Naive thymus-derived CD4-positive, alpha-beta T cell (primary cell): ENCODE results near the gene KRT80. TPM values are rescaled to one million over a fixed set of nuclear protein-coding genes. Genes with fewer than 3 reads are reported as not detected.

ENCODE experiments used
- ATAC-seq: fragments of 150-1000 bp; cut with Tn5 transposase; 2 replicates; pipeline ENCODE4 v1.10.0; 2021; ENCODE audit warnings: mild to moderate bottlenecking, moderate library complexity
- CTCF ChIA-PET: fragments of 350-600 bp; sonication (Branson Sonifier 250); formaldehyde crosslinking; loops from one replicate; lab custom pipeline; 2021; ENCODE audit warnings: antibody characterized with exemption; lab: Charles Lee
- POLR2A ChIA-PET: fragments of 350-600 bp; sonication (Branson Sonifier 250); formaldehyde crosslinking; loops from one replicate; lab custom pipeline; 2021; ENCODE audit warnings: antibody characterized with exemption, inconsistent platforms; lab: Charles Lee
- DNase-seq, 9 donors: peaks; one replicate each; pipeline versions ENCODE4 v3.0.0 to v3.0.0-alpha.2; 2020 to 2022; ENCODE audit warnings: mixed read lengths in 1 of 9
- H3K27ac ChIP-seq: one replicate; pipeline ENCODE4 v1.7.0; 2013; ENCODE audit warnings: mild to moderate bottlenecking, low read depth, low read length, moderate library complexity
- H3K27me3 ChIP-seq, 2 donors: one replicate each; pipeline ENCODE4 v1.7.0; 2013; ENCODE audit warnings: low read length in 2 of 2, mild to moderate bottlenecking in 2 of 2, moderate library complexity in 2 of 2; ENCODE audit not compliant: control insufficient read depth in 2 of 2, insufficient read depth in 2 of 2
- H3K36me3 ChIP-seq, 3 experiments: 1 replicate in 2 of 3; 2 replicates in 1 of 3; pipeline ENCODE4 v1.7.0; 2013; ENCODE audit warnings: low read length in 3 of 3, mild to moderate bottlenecking in 3 of 3, moderate library complexity in 1 of 3; ENCODE audit not compliant: insufficient read depth in 3 of 3, control insufficient read depth in 2 of 3
- H3K4me1 ChIP-seq, 2 donors: one replicate each; pipeline ENCODE4 v1.7.0; 2013; ENCODE audit warnings: low read length in 2 of 2, mild to moderate bottlenecking in 2 of 2, moderate library complexity in 1 of 2; ENCODE audit not compliant: control insufficient read depth in 2 of 2, insufficient read depth in 2 of 2
- H3K4me3 ChIP-seq: 2 replicates; pipeline ENCODE4 v1.7.0; 2013; ENCODE audit warnings: mild to moderate bottlenecking, low read length
- H3K9me3 ChIP-seq, 3 experiments: 1 replicate in 2 of 3; 2 replicates in 1 of 3; pipeline ENCODE4 v1.7.0; 2013; ENCODE audit warnings: low read length in 3 of 3; ENCODE audit not compliant: control insufficient read depth in 2 of 3
- H3K27ac Mint-ChIP-seq, 9 donors: one replicate each; pipeline ENCODE4 v1.8.0; 2020 to 2022; ENCODE audit warnings: mixed read lengths in 9 of 9, mild to moderate bottlenecking in 8 of 9, moderate library complexity in 5 of 9, inconsistent platforms in 2 of 9
- H3K27me3 Mint-ChIP-seq, 5 donors: one replicate each; pipeline ENCODE4 v1.8.0; 2021 to 2022; ENCODE audit warnings: mixed read lengths in 5 of 5, mild to moderate bottlenecking in 1 of 5
- H3K36me3 Mint-ChIP-seq, 5 donors: one replicate each; pipeline ENCODE4 v1.8.0; 2020 to 2022; ENCODE audit warnings: mixed read lengths in 5 of 5, mild to moderate bottlenecking in 3 of 5, inconsistent platforms in 1 of 5
- H3K4me1 Mint-ChIP-seq, 7 donors: one replicate each; pipeline ENCODE4 v1.8.0; 2020 to 2022; ENCODE audit warnings: mixed read lengths in 7 of 7, mild to moderate bottlenecking in 3 of 7, inconsistent platforms in 1 of 7
- H3K4me3 Mint-ChIP-seq, 10 donors: one replicate each; pipeline ENCODE4 v1.8.0; 2020 to 2022; ENCODE audit warnings: mild to moderate bottlenecking in 10 of 10, mixed read lengths in 10 of 10, moderate library complexity in 6 of 10, inconsistent platforms in 2 of 10
- H3K9me3 Mint-ChIP-seq, 11 donors: one replicate each; pipeline ENCODE4 v1.8.0; 2020 to 2022; ENCODE audit warnings: mixed read lengths in 11 of 11, mild to moderate bottlenecking in 4 of 11, inconsistent platforms in 1 of 11, moderate library complexity in 1 of 11
- intact Hi-C, 2 donors: fragments of 100-400 bp; cut with micrococcal nuclease; formaldehyde crosslinking; loops; one replicate each; pipeline ENCODE4 v1.15.1; 2023
- polyA plus RNA-seq, 2 donors: library from polyadenylated mRNA; unstranded; fragments of 300-500 nt; fragmentation: Illumina TruSeq; gene quantifications; one replicate each; pipeline ENCODE4 v1.2.3, GENCODE V29; 2021
- total RNA-seq, 6 experiments: library from RNA in 5 of 6; stranded (reverse) in 5 of 6; gene quantifications; 1 replicate in 5 of 6; 2 replicates in 1 of 6; pipeline ENCODE4 v1.2.3 and lab custom pipeline; 2021 to 2026

The KRT80 gene
- total and polyA plus RNA-seq, 7 experiments from 2014 or later: 0.12 TPM; not detected in 6

- Histone ChIP-seq H3K27me3 (no peaks in the 10 kb centered on the region), H3K27ac (no peak overlapping the region), H3K36me3 (no peaks in the 10 kb centered on the region), H3K4me1 (peaks cover 0 to 3% of the 10 kb centered on the region in 2 donors), H3K4me3 (no peak overlapping the region), H3K9me3 (no peaks in the 10 kb centered on the region)
- POLR2A ChIA-PET: interaction anchor here (0.9 kb wide), 1 partner anchor 95 kb away, joined by 3 read pairs; no protein-coding TSS in a partner anchor
- Mint-ChIP-seq H3K27ac (no peak overlapping the region), H3K36me3 (no peaks in the 10 kb centered on the region), H3K4me3 (peak overlapping the region in 1 of 10 donors; percentile 20), H3K9me3 (no peaks in the 10 kb centered on the region), H3K4me1 (peaks cover 4 to 26% (median 16%) of the 10 kb centered on the region in 7 donors), H3K27me3 (peaks cover 6 to 19% (median 17%) of the 10 kb centered on the region in 5 donors)
- intact Hi-C loops: loop anchor here (1.0 kb wide), 2 partner anchors 38 to 128 kb away; no protein-coding TSS in a partner anchor
- CTCF ChIA-PET: interaction anchor here (0.7 to 1.3 kb wide), 3 partner anchors 17 to 269 kb away, joined by 3 to 9 read pairs (median 4); no protein-coding TSS in a partner anchor
- DNase-seq (peak in 1 of 9 donors; percentile 10), ATAC-seq (no peak)
Observed at GRCh38 chr12:52120951-52121823, 70.6 kb downstream of the KRT80 start.

DNA sequence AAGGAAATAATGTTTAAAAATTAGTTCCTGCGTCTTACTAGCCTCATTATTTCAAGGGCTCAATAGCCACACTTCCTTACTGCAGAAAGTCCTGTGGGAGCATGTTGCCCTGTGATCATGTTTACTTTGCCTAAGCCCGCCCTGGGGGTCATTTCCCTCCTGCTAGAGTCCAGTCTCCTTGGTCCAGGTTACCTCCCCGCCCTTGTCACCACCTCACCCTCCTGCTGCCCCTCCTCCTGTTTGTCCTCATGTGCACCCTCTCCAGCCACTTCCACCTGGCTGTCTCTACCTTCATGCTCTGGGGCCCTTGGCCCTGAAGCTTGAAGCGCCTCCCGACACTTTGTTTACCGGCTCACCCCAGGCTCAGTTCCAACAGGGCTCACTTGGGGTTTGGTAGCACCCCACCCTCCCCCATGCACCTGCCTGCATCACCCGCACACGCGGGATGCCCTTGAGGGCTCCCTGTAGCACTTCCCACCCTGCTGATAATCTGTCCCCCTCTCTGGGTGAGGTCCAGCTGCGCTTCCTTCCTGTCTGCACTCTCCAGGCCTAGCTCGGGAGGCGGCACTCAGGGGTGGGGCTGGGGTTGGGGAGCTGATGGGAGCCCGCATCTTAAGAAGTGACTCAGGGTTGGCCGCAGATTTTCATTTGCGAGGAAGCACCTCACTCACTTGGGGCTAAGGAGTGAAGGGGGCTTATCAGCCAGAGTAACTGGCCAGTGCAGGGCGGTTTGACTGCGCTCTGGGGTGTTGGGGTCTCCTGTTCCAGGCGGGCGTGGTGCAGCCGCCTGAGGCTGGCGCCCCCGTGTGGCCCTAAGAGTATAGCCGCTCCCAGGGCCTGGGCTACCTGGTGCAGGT, 72.2 kb downstream of the KRT80 start:
- intact Hi-C loops: loop anchor here in 1 of 2 donors (5.0 kb wide), 1 partner anchor 37 kb away; no protein-coding TSS in a partner anchor

More for the DNA sequence above, 72.2 kb downstream of the KRT80 start:
- CTCF ChIA-PET: interaction anchor here (0.6 to 0.8 kb wide), 3 partner anchors 9 to 1085 kb away, joined by 3 to 5 read pairs (median 3); no protein-coding TSS in a partner anchor
- POLR2A ChIA-PET: no interaction called here
- no peaks in the 10 kb centered on the region for H3K9me3 Mint-ChIP-seq
- peaks cover 4 to 29% (median 16%) of the 10 kb centered on the region in 7 donors for H3K4me1 Mint-ChIP-seq
- peak overlapping the region in 3 of 10 donors; percentile 27 to 62 (median 42) for H3K4me3 Mint-ChIP-seq
- DNase-seq (peak in 6 of 9 donors; percentile 20 to 51 (median 30)), ATAC-seq (peak; percentile 55)
- H3K27ac Mint-ChIP-seq: no peak overlapping the region
- Histone ChIP-seq H3K27ac (no peak overlapping the region), H3K4me1 (peaks cover 0 to 3% of the 10 kb centered on the region in 2 donors), H3K4me3 (no peak overlapping the region), H3K27me3 (no peaks in the 10 kb centered on the region), H3K36me3 (no peaks in the 10 kb centered on the region), H3K9me3 (no peaks in the 10 kb centered on the region)
- H3K27me3 Mint-ChIP-seq: peaks cover 6 to 19% (median 16%) of the 10 kb centered on the region in 5 donors
- H3K36me3 Mint-ChIP-seq: no peaks in the 10 kb centered on the region

Other genes with a start within 250 kb of the KRT80 start
- 10 to 100 TPM in 4 of 5 experiments, 1 to 10 TPM in 1; 4.9 to 14.8 (median 14.2) TPM for gene ACVR1B, start 240.3 kb downstream of the KRT80 start, total RNA-seq
- gene ACVR1B, start 240.3 kb downstream of the KRT80 start, polyA plus RNA-seq: 1 to 10 TPM; 2.5 to 2.9 TPM
- gene TAMALIN, start 185.1 kb downstream of the KRT80 start, total RNA-seq: 100 to 1,000 TPM in 2 of 5 experiments, 10 to 100 TPM in 2, 1 to 10 TPM in 1; 5.6 to 501 (median 33.7) TPM
- gene TAMALIN, start 185.1 kb downstream of the KRT80 start, polyA plus RNA-seq: 1 to 10 TPM; 1.1 to 1.3 TPM
- 100 to 1,000 TPM in 2 of 5 experiments, 1 to 10 TPM in 1, under 1 TPM in 2; 0.89 to 279 (median 7.1) TPM for gene NR4A1, start 140.6 kb downstream of the KRT80 start, total RNA-seq
- 1 to 10 TPM in 1 of 2 donors, under 1 TPM in 1; 0.28 to 1.1 TPM for gene NR4A1, start 140.6 kb downstream of the KRT80 start, polyA plus RNA-seq
- gene ATG101, start 122.0 kb downstream of the KRT80 start, total RNA-seq: 10 to 100 TPM; 20.7 to 39.7 (median 34.3) TPM
- gene ATG101, start 122.0 kb downstream of the KRT80 start, polyA plus RNA-seq: 10 to 100 TPM; 20.9 to 30.9 TPM
- gene SMIM41, start 112.3 kb downstream of the KRT80 start, total RNA-seq: under 1 TPM in 2 of 5 experiments, not detected in 3; 0.24 to 0.27 TPM
- not detected for gene SMIM41, start 112.3 kb downstream of the KRT80 start, polyA plus RNA-seq
- gene KRT7, start 41.2 kb upstream of the KRT80 start, total RNA-seq: 10 to 100 TPM in 1 of 5 experiments, not detected in 4; 36.1 TPM
- not detected for gene KRT7, start 41.2 kb upstream of the KRT80 start, polyA plus RNA-seq
- 1 to 10 TPM in 1 of 5 experiments, under 1 TPM in 1, not detected in 3; 0.13 to 1.5 TPM for gene KRT86, start 82.6 kb upstream of the KRT80 start, total RNA-seq
- gene KRT86, start 82.6 kb upstream of the KRT80 start, polyA plus RNA-seq: not detected
- under 1 TPM in 2 of 5 experiments, not detected in 3; 0.15 to 0.21 TPM for gene KRT81, start 99.5 kb upstream of the KRT80 start, total RNA-seq
- not detected for gene KRT81, start 99.5 kb upstream of the KRT80 start, polyA plus RNA-seq
- not detected for gene KRT83, start 129.4 kb upstream of the KRT80 start, total RNA-seq
- gene KRT83, start 129.4 kb upstream of the KRT80 start, polyA plus RNA-seq: not detected
- not detected for gene KRT85, start 175.5 kb upstream of the KRT80 start, total RNA-seq
- gene KRT85, start 175.5 kb upstream of the KRT80 start, polyA plus RNA-seq: not detected
- not detected for gene KRT84, start 193.6 kb upstream of the KRT80 start, total RNA-seq
- gene KRT84, start 193.6 kb upstream of the KRT80 start, polyA plus RNA-seq: not detected
- not detected for gene KRT82, start 214.3 kb upstream of the KRT80 start, total RNA-seq
- gene KRT82, start 214.3 kb upstream of the KRT80 start, polyA plus RNA-seq: not detected
- gene KRT75, start 242.4 kb upstream of the KRT80 start, total RNA-seq: not detected
- not detected for gene KRT75, start 242.4 kb upstream of the KRT80 start, polyA plus RNA-seq